MCF 10A (cell line): ENCODE results near the gene MBOAT1. TPM values are rescaled to one million over a fixed set of nuclear protein-coding genes. Genes with fewer than 3 reads are reported as not detected.

Experiments
- BruUV-seq: library from RNA; stranded (reverse); fragments of 400-500 nt; replicated peaks from 2 replicates; lab custom pipeline; 2021; lab: Mats Ljungman, UMichigan
- CTCF ChIA-PET: fragments of 300-600 bp; sonication (Branson Sonifier 250); formaldehyde crosslinking; extraction: SDS; loops from one replicate; lab custom pipeline; 2021; ENCODE audit warnings: antibody characterized with exemption, inconsistent platforms; lab: Yijun Ruan, JAX
- POLR2A ChIA-PET: fragments of 300-600, 350-650 bp; sonication (Branson Sonifier 250); formaldehyde crosslinking; extraction: SDS; loops from one replicate; lab custom pipeline; 2020; ENCODE audit warnings: antibody characterized with exemption, inconsistent platforms; lab: Yijun Ruan, JAX
- DNase-seq: peaks from one replicate; pipeline ENCODE4 v3.0.0-alpha.2; 2018; ENCODE audit not compliant: unreplicated experiment
- H3K27ac Mint-ChIP-seq: one replicate; pipeline ENCODE4 v1.8.0; 2022; ENCODE audit warnings: mild to moderate bottlenecking, low read depth, mixed read lengths; ENCODE audit not compliant: unreplicated experiment
- H3K27me3 Mint-ChIP-seq: one replicate; pipeline ENCODE4 v1.8.0; 2022; ENCODE audit warnings: mixed read lengths; ENCODE audit not compliant: insufficient read depth, unreplicated experiment
- H3K36me3 Mint-ChIP-seq: one replicate; pipeline ENCODE4 v1.8.0; 2022; ENCODE audit warnings: mild to moderate bottlenecking, moderate library complexity, mixed read lengths; ENCODE audit not compliant: insufficient read depth, unreplicated experiment
- H3K4me1 Mint-ChIP-seq: one replicate; pipeline ENCODE4 v1.8.0; 2022; ENCODE audit warnings: mixed read lengths; ENCODE audit not compliant: insufficient read depth, unreplicated experiment
- H3K4me3 Mint-ChIP-seq: one replicate; pipeline ENCODE4 v1.8.0; 2022; ENCODE audit warnings: mild to moderate bottlenecking, moderate library complexity, mixed read lengths; ENCODE audit not compliant: unreplicated experiment
- H3K9me3 Mint-ChIP-seq: one replicate; pipeline ENCODE4 v1.8.0; 2022; ENCODE audit warnings: mixed read lengths; ENCODE audit not compliant: unreplicated experiment
- intact Hi-C: fragments of 100-400 bp; cut with micrococcal nuclease; formaldehyde crosslinking; loops from 2 replicates; pipeline ENCODE4 v1.14.1; 2022
- total RNA-seq: library from RNA; stranded (reverse); gene quantifications from 2 replicates; pipeline ENCODE4 v1.2.3, GENCODE V29; 2022
- TF ChIP-seq, protein P1 (sequence below): fragments of 200-600 bp; IDR thresholded peaks from one replicate; pipeline ENCODE4 v1.8.0; 2022; ENCODE audit warnings: antibody characterized with exemption, mild to moderate bottlenecking; ENCODE audit not compliant: unreplicated experiment

MBOAT1 gene
- total RNA-seq, 1 experiment from 2014 or later, result 6.3 TPM

- Mint-ChIP-seq H3K9me3 (no peaks in the 10 kb centered on the region), H3K4me1 (peaks cover 3% of the 10 kb centered on the region), H3K4me3 (no peak overlapping the region), H3K36me3 (no peaks in the 10 kb centered on the region), H3K27me3 (no peaks in the 10 kb centered on the region), H3K27ac (no peak overlapping the region)
- POLR2A ChIA-PET, result no interaction called here
- CTCF ChIA-PET, result no interaction called here
- no peak for DNase-seq
- TF ChIP-seq, protein P1, sequence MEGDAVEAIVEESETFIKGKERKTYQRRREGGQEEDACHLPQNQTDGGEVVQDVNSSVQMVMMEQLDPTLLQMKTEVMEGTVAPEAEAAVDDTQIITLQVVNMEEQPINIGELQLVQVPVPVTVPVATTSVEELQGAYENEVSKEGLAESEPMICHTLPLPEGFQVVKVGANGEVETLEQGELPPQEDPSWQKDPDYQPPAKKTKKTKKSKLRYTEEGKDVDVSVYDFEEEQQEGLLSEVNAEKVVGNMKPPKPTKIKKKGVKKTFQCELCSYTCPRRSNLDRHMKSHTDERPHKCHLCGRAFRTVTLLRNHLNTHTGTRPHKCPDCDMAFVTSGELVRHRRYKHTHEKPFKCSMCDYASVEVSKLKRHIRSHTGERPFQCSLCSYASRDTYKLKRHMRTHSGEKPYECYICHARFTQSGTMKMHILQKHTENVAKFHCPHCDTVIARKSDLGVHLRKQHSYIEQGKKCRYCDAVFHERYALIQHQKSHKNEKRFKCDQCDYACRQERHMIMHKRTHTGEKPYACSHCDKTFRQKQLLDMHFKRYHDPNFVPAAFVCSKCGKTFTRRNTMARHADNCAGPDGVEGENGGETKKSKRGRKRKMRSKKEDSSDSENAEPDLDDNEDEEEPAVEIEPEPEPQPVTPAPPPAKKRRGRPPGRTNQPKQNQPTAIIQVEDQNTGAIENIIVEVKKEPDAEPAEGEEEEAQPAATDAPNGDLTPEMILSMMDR, result no peak
- BruUV-seq, result no TSS peak
- intact Hi-C loops, result no loop called here
Measured at GRCh38 chr6:20220359-20220758, 8.1 kb upstream of the MBOAT1 start.

- Mint-ChIP-seq H3K4me3 (no peak overlapping the region), H3K27me3 (no peaks in the 10 kb centered on the region), H3K9me3 (no peaks in the 10 kb centered on the region), H3K4me1 (peaks cover 3% of the 10 kb centered on the region), H3K36me3 (no peaks in the 10 kb centered on the region), H3K27ac (no peak overlapping the region)
- CTCF ChIA-PET, result interaction anchor here (0.6 kb wide), 1 partner anchor 974 kb away, joined by 3 read pairs; no protein-coding TSS in a partner anchor
- intact Hi-C loops, result loop anchor here (10.0 kb wide), 1 partner anchor 123 kb away; no protein-coding TSS in a partner anchor
- DNase-seq, result no peak
- POLR2A ChIA-PET, result no interaction called here
- no TSS peak for BruUV-seq
- TF ChIP-seq, protein P1, result no peak
Measured at GRCh38 chr6:20217891-20218290, 5.6 kb upstream of the MBOAT1 start.

DNA sequence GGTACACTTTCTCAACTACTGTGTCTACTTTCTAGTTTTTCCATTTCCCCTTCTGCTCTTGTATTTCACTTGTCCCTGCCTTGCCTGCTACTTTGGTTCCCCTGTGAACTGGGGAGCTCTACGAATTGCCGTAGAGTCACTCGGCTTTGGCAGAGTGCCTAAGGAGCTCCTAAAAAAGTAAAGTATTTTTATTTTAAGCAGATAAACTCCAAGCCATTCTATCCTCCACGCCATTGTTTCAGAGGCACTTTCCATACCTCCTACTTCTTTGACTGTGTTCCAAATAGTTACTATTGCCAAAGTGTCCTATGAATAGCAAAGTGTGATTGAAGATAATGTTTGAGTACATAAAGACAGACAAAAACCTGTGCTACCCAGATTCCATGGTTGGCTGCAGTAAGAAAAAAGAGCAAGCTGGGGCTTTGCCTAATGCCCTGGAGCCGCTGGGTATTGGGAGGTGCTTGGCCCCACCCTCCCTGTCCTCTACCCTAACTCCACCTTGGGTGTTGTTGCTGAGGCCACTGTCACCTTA is 5.1 kb upstream of the MBOAT1 start:
- Mint-ChIP-seq H3K36me3 (no peaks in the 10 kb centered on the region), H3K27ac (no peak overlapping the region), H3K4me1 (peaks cover 3% of the 10 kb centered on the region), H3K4me3 (no peak overlapping the region), H3K27me3 (no peaks in the 10 kb centered on the region), H3K9me3 (no peaks in the 10 kb centered on the region)
- CTCF ChIA-PET, result interaction anchor here (0.6 to 0.8 kb wide), 2 partner anchors 87 to 974 kb away, joined by 3 to 4 read pairs; no protein-coding TSS in a partner anchor
- no TSS peak for BruUV-seq
- DNase-seq, result no peak
- POLR2A ChIA-PET, result interaction anchor here (1.3 kb wide), 1 partner anchor 317 kb away, joined by 3 read pairs; the partner anchor contains the start of gene CDKAL1
- intact Hi-C loops, result loop anchor here (10.0 kb wide), 1 partner anchor 123 kb away; no protein-coding TSS in a partner anchor
- TF ChIP-seq, protein P1, result no peak

GRCh38 chr6:20215310-20215709 is 3.0 kb upstream of the MBOAT1 start:
- Mint-ChIP-seq H3K27me3 (no peaks in the 10 kb centered on the region), H3K4me1 (peaks cover 15% of the 10 kb centered on the region), H3K27ac (no peak overlapping the region), H3K36me3 (no peaks in the 10 kb centered on the region), H3K4me3 (no peak overlapping the region), H3K9me3 (no peaks in the 10 kb centered on the region)
- no TSS peak for BruUV-seq
- ChIA-PET CTCF (no interaction called here), POLR2A (interaction anchor here (0.6 kb wide), 1 partner anchor 26 kb away, joined by 3 read pairs; no protein-coding TSS in a partner anchor)
- DNase-seq, result no peak
- TF ChIP-seq, protein P1, result no peak
- intact Hi-C loops, result loop anchor here (10.0 kb wide), 1 partner anchor 121 kb away; no protein-coding TSS in a partner anchor
